ENCODE data around the gene NSMCE1.
"Not testable (repeated sequence)": the region's sequence is repeated elsewhere in the genome, so short reads cannot be mapped to it uniquely, and the experiment has no call there.

Gene NSMCE1

GRCh38 chr16:27214084-27214961 lies 54.2 kb downstream of the NSMCE1 start:
- no peak for DNase-seq (ENCODE audit: low spot score)
- TF ChIP-seq, protein P1, sequence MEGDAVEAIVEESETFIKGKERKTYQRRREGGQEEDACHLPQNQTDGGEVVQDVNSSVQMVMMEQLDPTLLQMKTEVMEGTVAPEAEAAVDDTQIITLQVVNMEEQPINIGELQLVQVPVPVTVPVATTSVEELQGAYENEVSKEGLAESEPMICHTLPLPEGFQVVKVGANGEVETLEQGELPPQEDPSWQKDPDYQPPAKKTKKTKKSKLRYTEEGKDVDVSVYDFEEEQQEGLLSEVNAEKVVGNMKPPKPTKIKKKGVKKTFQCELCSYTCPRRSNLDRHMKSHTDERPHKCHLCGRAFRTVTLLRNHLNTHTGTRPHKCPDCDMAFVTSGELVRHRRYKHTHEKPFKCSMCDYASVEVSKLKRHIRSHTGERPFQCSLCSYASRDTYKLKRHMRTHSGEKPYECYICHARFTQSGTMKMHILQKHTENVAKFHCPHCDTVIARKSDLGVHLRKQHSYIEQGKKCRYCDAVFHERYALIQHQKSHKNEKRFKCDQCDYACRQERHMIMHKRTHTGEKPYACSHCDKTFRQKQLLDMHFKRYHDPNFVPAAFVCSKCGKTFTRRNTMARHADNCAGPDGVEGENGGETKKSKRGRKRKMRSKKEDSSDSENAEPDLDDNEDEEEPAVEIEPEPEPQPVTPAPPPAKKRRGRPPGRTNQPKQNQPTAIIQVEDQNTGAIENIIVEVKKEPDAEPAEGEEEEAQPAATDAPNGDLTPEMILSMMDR (IDR thresholded peaks at IDR 0.05; ENCODE audit: borderline replicate concordance, control extremely low read depth, extremely low read depth, insufficient read depth, missing control alignments) = no peak
- in situ Hi-C loops (cut with MboI; ENCODE audit: low sequenced_read_pairs, unreplicated experiment) = no loop called here

DNA sequence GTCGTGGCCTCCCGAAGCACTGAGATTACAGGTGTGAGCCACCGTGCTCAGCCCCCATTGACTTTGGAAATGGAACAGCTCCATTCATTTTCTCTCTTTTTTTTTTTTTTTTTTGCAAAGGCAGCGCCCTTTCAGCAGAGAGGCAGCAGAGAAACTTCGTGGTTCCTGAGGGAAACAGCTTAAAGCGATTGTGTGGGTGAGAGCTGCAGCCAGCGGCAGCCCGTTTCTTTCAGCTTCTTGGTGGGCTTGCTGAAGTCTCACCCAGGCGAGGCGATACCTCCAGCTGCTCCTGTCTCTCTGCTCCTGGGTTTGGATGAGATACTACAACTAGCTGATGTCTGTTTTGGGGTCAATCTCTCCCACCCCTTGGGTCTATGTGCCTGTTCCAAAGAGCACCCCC lies 57.5 kb downstream of the NSMCE1 start:
- in situ Hi-C loops (cut with MboI; ENCODE audit: low sequenced_read_pairs, unreplicated experiment) = no loop called here
- DNase-seq (ENCODE audit: low spot score) = no peak
- TF ChIP-seq, protein P1 (IDR thresholded peaks at IDR 0.05; ENCODE audit: borderline replicate concordance, control extremely low read depth, extremely low read depth, insufficient read depth, missing control alignments) = no peak

DNA sequence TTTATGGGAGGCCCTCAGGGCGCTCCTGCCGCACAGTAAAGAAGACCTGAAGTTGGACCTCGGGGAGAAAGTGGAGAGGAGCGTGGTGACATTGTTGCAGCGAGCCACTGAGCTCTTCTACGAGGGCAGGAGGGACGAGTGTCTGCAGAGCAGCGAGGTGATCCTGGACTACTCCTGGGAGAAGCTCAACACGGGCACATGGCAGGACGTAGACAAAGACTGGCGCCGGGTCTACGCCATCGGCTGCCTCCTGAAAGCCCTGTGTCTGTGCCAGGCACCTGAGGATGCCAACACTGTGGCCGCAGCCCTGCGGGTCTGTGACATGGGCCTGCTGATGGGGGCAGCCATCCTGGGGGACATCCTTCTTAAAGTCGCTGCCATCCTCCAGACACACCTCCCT lies 58.4 kb downstream of the NSMCE1 start:
- in situ Hi-C loops (cut with MboI; ENCODE audit: low sequenced_read_pairs, unreplicated experiment) = no loop called here
- no peak for DNase-seq (ENCODE audit: low spot score)
- TF ChIP-seq, protein P1 (IDR thresholded peaks at IDR 0.05; ENCODE audit: borderline replicate concordance, control extremely low read depth, extremely low read depth, insufficient read depth, missing control alignments) = no peak

GRCh38 chr16:27209591-27209990 lies 59.0 kb downstream of the NSMCE1 start:
- TF ChIP-seq, protein P1 (IDR thresholded peaks at IDR 0.05; ENCODE audit: borderline replicate concordance, control extremely low read depth, extremely low read depth, insufficient read depth, missing control alignments) = no peak
- in situ Hi-C loops (cut with MboI; ENCODE audit: low sequenced_read_pairs, unreplicated experiment) = no loop called here
- no peak for DNase-seq (ENCODE audit: low spot score)

DNA sequence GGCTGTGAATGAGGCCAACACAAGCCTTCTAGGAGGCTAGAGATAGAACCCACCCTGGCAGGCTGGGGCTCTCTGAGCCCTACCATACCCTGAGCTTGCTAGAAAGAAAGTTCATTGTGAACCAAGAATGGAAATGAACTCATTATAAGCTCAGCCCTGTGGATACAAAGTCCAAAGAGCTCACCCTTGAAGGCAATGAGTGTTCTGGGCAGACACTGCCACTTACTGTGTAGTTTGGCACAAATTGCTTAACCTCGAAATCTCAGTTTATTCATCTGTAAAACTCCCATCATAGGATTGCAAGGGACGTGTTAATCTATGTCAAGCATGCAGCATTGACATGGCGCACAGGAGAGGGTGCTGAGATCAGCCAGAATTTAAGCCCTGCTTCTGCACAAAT lies 59.8 kb downstream of the NSMCE1 start:
- in situ Hi-C loops (cut with MboI; ENCODE audit: low sequenced_read_pairs, unreplicated experiment) = no loop called here
- DNase-seq (ENCODE audit: low spot score) = no peak

DNA sequence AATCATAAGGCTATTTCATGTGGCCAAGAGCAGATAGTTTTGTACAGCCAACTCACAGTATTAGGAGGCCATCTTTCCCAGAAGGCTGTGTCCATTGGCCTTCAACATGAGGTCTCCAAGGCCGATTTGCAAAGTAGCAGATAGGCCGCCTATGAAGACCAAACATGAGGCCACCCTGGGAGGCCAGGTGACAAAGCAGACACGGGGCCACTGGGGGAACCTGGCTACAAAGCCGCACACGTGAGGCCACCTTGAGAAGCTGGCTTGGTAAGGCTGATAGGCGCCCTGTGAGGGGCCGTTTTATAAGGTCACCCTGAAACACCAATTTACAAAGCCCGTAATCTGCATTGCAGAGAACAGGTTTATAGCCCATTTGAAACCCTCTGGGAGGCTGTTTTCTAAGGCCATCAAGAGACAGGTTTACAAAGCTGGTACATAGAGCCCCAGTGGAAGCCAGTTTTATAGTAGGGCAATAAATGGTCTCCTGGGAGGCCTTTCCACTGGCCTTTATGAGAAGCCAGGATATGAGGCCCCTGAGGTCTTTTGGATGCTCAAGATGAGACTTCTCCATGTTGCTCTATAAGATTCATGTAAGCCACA lies 60.4 kb downstream of the NSMCE1 start:
- DNase-seq (ENCODE audit: low spot score) = no peak
- in situ Hi-C loops (cut with MboI; ENCODE audit: low sequenced_read_pairs, unreplicated experiment) = no loop called here
- TF ChIP-seq, protein P1 (IDR thresholded peaks at IDR 0.05; ENCODE audit: borderline replicate concordance, control extremely low read depth, extremely low read depth, insufficient read depth, missing control alignments) = no peak

More for the DNA sequence above, 59.8 kb downstream of the NSMCE1 start:
- TF ChIP-seq, protein P1 (IDR thresholded peaks at IDR 0.05; ENCODE audit: borderline replicate concordance, control extremely low read depth, extremely low read depth, insufficient read depth, missing control alignments) = no peak

GRCh38 chr16:27207121-27207520 lies 61.5 kb downstream of the NSMCE1 start:
- DNase-seq (ENCODE audit: low spot score); in situ Hi-C loops (cut with MboI; ENCODE audit: low sequenced_read_pairs, unreplicated experiment): not testable (repeated sequence)

Measured in GM13976 (cell line).